Panc1 (cell line): Measurements from ENCODE around the gene MCF2L2.

ENCODE experiments used
- CTCF ChIP-seq: fragments of 450-650 bp; IDR thresholded peaks from 2 replicates; pipeline ENCODE4 v1.5.1; 2017; ENCODE audit warnings: mild to moderate bottlenecking
- POLR2AphosphoS5 ChIP-seq: IDR thresholded peaks from 2 replicates; pipeline ENCODE4 v1.6.1; 2012; ENCODE audit warnings: mild to moderate bottlenecking, low read depth, low read length, moderate library complexity

- no peak for TF ChIP-seq CTCF
- TF ChIP-seq POLR2AphosphoS5 = no peak
Measured at GRCh38 chr3:183312433-183312832, 116.0 kb downstream of the MCF2L2 start.
